GM18499 (cell line): ENCODE measurements around the gene PTH1R.

Experiments used
- ATAC-seq: cut with Tn5 transposase; IDR thresholded peaks from one replicate; pipeline ENCODE4 v1.9.1; 2021; ENCODE audit warnings: moderate number of reproducible peaks; ENCODE audit not compliant: insufficient read depth, unreplicated experiment

PTH1R gene

DNA sequence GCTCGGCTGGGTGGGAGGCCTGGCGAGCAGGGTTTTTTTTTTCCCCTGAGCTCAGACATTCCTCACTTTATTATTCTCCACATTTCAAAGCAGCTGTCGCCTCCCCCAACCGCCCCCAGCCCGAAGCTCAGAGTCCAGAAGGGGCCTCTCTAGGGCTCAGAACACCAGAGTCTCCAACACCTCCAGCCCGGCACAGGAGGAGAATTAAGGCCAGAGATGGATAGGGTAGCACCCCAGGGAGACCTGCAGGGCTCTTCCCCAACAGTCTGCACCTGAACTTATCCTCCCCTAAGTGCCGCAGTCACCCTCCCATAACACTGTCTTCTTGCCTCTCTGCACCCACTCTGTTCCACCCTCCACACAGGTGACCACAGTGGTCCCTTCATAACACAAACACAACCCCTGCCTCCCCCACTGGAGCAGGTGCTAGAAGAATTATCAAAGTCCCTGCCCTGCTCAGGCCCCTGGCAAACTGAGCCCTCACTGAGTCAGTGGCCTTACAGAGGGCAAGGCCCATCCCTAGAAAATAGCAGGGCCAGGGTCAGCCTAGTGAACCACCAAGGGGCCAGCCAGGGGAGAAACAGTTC lies 28.4 kb upstream of the PTH1R start:
- ATAC-seq: no peak

GRCh38 chr3:46849686-46850467 lies 27.6 kb upstream of the PTH1R start:
- no peak for ATAC-seq

- ATAC-seq: no peak
Observed at GRCh38 chr3:46850468-46850779, 27.1 kb upstream of the PTH1R start.

- ATAC-seq: no peak
Observed at GRCh38 chr3:46851364-46852333, 25.9 kb upstream of the PTH1R start.

DNA sequence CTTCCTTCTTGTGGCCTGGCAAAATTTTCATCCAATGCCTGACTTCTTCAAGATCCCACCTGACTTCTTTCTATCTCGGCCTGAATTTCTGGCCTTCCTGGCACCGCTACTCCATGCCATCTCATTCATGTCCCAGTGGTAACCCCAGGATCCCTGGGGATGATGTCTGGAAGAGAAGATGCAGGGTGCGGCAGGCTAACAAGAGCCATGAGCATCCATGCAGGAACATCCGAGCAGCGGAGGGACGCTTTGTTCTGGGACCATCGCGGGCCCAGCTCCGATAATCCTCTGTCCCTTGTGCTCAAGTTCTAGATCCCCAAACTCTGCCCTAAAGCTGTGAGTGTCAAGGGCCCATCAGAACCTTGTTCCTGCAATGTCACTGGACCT lies 25.2 kb upstream of the PTH1R start:
- no peak for ATAC-seq

DNA sequence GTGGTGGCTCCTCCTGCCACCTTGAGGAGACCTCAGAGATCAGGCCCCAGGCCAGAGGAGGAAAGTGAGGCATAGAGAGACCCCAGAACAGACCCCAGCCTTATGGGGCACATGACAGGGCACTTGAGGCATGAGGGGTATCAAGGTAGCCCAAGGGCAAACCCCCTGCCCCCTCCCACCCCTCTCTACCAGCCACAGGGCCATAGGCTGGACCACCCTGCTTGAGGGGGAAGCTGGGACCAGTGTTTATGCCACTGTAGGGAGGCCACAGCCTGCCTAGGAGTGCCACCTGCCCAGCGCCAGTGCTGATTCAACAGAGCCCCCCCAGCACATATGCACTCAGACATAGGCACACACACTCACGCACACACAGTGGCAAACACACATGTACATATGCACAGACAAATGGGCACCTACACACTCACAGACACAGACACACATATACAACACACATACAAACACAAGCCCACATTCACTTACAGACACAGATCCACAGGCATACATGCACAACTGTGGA lies 24.6 kb upstream of the PTH1R start:
- ATAC-seq: no peak

DNA sequence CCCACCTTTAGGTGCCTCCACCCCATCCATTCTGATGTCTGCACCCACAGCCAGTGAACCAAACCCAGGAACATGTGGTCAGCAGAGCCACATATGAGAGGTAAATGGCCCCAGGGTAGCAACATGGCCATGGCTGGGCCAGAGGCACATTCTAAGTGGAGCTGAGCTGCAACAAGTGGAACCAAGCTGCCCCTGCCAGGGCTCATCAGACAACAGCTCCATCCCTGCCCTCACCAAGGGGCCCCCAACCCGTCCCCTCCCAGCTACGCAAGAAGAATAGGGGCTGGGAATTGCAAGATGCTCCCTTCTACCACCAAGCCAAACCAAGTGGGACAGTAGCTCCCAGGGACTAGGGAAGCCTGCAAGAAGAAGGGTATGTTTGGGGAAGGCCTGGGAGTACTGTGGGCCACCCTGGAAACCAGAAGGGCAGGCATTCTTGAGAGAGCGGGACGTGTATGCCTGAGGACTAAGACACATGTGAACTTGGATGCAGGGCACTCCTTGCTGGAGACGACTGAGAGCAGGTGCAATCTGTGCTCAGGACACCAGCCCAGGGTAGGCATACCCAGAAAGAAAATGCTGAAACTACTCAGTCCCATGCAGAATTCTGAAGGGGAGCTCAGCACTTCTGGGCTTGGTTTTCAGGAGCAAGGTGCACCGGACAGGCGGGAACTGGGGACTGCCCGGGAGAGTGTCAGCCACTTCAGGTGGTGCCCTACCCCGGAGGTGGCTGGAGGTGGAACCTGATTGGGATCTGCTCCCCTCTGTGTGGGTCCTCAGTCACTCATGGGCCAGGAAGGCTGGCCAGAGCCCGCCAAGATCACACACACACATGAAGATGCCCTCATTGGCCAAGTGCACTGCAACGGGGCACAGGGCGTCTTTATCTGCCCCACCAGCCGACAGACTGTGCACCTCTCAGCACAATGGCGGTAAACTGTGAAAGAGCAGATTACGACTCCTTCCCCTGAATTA lies 23.8 kb upstream of the PTH1R start:
- no peak for ATAC-seq

DNA sequence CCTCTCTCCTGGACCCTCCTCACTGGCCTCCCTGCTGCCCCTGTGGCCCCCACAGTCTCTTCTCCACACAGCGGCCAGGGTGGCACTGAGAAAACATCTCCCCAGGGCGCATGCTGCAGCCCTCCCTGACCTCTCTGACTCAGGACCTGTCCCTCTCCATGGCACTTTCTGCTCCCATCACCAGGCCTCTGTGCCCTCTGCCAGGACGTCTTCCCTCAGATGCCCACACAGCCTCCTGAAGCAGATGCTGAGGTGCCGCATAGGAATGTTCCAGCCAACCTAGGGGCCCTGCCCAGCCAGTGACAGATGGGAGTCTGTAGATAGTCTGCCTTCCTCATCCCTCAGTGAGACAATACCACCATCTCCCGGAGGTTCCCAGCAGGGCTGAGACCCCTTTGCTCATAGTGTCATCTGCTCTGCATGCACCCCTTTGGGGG lies 22.9 kb upstream of the PTH1R start:
- ATAC-seq: no peak

GRCh38 chr3:46856576-46857471 lies 20.7 kb upstream of the PTH1R start:
- no peak for ATAC-seq

GRCh38 chr3:46857485-46858341 lies 19.8 kb upstream of the PTH1R start:
- ATAC-seq: no peak

DNA sequence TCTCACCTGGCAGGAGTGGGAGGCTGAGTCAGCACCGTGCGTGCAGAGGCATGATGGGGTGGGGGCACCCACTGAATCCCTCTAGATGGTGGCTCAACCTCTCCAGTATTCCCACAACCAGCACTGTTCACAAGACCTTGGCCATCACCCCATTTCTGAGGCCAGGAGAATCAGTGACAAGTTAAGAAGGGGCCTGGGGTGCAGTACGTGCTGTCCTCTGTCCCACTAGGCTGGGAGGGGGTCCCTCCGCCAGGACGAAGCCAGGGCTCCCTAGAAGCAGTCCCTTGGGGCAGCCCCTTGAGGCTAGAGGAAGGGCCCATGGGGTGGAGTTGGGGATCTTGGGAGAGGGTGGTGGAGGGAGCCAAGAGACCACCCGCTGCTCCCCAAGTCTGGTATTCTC lies 19.1 kb upstream of the PTH1R start:
- no peak for ATAC-seq

- ATAC-seq: no peak
Observed at GRCh38 chr3:46859001-46859710, 18.4 kb upstream of the PTH1R start.

GRCh38 chr3:46860017-46860809 lies 17.3 kb upstream of the PTH1R start:
- ATAC-seq: no peak

GRCh38 chr3:46860810-46861604 lies 16.5 kb upstream of the PTH1R start:
- ATAC-seq: no peak

DNA sequence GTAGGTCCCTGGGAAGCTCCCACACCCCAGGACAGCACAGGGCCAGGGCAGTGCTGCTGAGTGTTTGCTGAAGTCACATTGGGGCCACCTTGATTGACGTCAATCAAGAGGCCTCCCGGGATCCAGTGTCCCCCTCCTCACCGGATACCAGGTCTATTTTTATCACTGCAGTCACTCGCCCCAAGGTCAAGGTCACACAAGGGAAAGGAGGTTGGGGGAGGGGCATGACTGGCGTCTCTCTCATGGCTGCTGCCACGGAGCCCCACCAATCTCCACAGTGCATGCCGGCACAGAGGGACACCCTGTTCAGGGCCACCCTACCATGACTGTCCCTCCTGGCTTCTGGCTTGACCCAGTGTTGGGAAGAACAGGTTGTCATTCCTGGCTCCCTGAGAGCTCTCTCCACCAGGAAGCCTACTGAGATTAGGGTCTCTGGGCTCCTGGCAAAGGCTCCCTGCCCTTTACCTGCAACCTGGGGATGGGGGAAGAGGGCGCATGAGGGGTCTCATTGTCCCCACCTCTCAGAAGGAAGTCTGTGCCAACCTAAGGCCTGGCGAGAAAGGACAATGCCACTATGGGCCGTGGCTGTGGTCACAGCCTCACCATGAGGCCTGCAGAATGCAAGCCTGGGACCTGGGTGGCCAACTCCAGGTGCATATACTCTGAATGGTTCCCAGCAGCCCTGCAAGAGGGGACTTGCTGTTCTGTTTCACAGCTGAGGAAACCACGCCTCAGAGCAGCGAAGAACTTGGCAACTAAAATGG lies 15.7 kb upstream of the PTH1R start:
- ATAC-seq: no peak
